ENCODE results near the gene EEPD1.
"Not testable (repeated sequence)": the region's sequence is repeated elsewhere in the genome, so short reads cannot be mapped to it uniquely, and the experiment has no call there.

EEPD1 gene

DNA sequence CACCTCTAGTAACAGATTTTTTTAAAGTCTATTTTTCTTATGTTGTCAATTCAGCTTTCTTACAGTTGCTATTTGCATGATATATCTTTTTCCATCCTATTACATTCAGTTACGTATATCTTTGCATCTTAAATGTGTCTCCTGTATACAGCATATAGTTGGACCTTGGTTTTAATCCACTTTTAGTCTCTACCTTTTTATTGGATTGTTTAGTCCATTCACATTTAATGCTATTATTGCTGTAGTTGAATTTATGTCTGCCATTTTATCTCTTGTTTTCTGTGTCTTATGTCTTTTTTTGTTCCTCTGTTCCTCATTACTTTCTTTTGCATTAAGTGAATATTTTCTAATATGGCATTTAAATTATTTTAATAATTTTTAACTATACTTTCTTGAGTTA, 100.6 kb downstream of the EEPD1 start:
- no peak for DNase-seq (ENCODE audit: low read depth in 1 of 2, low spot score in 1 of 2)

DNA sequence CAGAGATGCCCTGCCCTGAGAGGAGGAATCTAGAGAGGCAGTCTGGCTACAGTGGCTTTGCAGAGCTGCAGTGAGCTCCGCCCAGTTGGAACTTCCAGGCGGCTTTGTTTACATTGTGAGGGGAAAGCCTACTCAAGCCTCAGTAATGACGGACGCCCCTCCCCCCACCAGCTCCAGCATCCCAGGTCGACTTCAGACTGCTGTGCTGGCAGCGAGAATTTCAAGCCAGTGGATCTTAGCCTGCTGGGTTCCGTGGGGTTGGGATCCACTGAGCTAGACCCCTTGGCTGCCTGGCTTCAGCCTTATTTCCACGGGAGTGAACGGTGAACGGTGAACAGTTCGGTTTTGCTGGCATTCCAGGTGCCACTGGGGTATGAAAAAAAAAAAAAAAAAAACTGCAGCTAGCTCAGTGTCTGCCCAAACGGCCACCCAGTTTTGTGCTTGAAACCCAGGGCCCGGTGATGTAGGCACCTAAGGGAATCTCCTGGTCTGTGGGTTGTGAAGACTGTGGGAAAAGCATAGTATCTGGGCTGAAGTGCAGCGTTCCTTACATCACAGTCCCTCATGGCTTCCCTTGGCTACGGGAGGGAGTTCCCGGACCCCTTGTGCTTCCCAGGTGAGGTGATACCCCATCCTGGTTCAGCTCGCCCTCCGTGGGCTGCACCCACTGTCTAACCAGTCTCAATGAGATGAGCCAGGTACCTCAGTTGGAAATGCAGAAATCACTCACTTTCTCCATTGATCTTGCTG, 105.6 kb downstream of the EEPD1 start:
- DNase-seq (ENCODE audit: low read depth in 1 of 2, low spot score in 1 of 2), result not testable (repeated sequence)

GRCh38 chr7:36260481-36260880, 107.4 kb downstream of the EEPD1 start:
- DNase-seq (ENCODE audit: low read depth in 1 of 2, low spot score in 1 of 2), result no peak

GRCh38 chr7:36261019-36261754, 108.1 kb downstream of the EEPD1 start:
- no peak for DNase-seq (ENCODE audit: low read depth in 1 of 2, low spot score in 1 of 2)

DNA sequence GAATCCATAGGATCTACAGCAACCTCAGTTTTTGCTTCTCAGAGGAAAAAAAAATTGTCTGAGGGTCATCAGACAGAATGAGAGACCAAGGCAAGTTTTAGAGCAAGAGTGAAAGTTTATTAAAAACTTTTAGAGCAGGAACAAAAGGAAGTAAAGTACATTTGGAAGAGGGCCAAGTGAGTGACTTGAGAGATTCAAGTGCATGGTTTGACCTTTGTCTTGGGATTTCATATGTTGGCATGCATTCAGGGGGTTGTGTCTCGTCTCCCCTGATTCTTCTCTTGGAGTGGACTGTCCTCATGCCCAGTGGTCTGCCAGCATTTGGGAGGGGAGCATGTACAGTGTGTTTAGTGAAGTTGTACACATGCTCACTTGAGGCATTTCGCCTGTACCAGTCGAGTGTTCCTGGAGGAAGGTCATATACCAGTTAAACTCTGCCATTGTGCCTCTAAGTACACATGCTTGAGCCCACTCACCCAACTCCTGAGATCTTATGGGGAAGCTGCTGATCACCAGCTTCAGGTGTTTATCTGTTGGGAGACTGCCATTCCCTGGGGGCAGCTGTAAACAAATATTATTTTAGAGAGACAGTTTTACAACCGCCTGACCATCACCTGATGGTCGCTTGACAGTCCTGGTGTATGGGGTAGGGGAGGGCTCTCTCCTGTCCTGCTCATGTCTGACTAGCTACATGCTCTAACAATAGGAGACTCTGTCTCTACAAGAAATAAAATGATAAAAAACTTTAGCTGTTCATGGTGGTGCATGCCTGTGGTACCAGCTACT, 109.4 kb downstream of the EEPD1 start:
- DNase-seq (ENCODE audit: low read depth in 1 of 2, low spot score in 1 of 2), result no peak

DNA sequence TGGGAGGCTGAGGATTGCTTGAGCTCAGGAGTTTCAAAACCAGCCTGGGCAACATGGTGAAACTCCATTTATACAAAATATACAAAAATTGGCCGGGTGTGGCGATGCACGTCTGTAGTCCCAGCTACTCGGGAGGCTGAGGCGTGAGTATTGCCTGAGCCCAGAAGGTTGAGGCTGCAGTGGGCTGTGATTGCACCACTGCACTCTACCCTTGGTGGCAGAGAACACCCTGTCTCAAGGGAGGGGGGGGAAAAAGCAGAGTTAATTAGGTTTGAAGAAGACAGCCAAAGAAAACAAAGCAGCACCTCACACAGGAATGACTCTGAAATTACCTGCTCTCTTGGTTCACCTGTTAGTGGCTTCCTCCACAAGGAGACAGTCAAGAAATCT, 110.0 kb downstream of the EEPD1 start:
- DNase-seq (ENCODE audit: low read depth in 1 of 2, low spot score in 1 of 2), result no peak

DNA sequence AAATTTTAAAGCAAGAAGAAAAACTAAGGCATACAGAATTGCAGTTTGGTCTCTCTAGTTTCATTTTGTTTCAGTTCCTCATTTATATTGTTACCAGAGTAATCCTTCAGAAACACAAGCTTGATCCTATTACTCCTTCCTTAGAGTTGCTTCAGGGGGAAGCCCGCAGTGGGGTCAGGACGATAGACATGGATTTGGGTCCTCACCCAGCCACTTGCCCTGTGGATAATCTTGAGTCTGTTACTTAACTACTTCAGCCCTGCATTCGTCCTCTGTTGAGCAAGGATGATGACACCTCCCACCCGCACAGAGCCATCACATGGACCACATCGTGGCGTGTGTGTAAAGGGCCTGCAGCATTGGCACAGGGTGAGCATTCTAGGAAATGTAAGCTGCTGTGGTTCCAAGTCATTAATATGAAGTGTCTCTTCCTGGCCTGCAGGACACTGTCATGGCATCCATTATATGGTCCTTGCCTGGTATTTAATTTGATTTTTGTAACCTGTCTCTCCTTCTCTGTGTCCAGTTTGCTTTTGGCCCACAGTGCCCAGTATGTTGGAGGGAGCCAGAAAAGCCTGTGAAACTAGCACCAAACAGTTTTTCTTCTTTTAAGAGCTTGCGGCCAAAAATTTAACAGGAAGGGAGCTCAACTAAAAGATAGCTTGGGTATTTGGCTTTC, 111.2 kb downstream of the EEPD1 start:
- DNase-seq (ENCODE audit: low read depth in 1 of 2, low spot score in 1 of 2), result no peak

- no peak for DNase-seq (ENCODE audit: low read depth in 1 of 2, low spot score in 1 of 2)
Observed at GRCh38 chr7:36264913-36265516, 112.0 kb downstream of the EEPD1 start.

- no peak for DNase-seq (ENCODE audit: low read depth in 1 of 2, low spot score in 1 of 2)
Observed at GRCh38 chr7:36265680-36266079, 112.6 kb downstream of the EEPD1 start.

DNA sequence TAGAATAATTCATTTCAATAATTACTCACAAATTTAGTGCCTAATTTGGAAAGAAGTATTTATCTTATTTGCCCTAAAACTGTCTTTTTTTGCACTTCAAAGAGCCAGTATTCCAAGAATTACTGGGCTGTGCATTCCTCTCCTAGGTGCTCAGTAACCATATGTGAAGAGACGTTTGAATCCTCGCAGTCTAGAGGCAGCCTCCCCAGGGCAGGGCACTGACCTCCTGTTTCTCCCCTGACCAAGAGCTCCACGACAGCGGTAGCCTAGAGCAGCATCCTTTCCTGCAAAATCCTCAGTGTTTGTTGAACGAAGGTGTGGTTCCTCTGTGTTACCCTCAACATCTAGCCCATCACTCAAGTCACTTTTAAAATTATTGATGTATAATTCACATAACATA, 113.1 kb downstream of the EEPD1 start:
- DNase-seq (ENCODE audit: low read depth in 1 of 2, low spot score in 1 of 2), result no peak

DNA sequence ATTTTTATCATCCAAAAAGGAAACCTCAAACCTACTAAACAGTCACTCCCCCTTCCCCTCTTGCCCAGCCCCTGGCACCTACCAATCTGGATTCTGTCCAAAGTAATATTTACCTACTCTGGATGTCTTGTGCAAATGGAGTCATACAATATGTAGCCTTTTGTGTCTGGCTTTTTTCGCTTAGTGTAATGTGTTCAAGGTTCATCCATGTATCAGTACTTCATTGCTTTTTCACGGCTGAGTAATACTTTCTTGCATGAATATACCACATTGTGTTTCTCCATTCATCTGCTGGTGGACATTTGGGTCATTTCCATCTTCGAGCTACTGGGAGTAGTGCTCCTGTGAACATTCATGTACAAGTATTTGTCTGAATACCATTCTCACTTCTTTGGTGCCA, 113.6 kb downstream of the EEPD1 start:
- no peak for DNase-seq (ENCODE audit: low read depth in 1 of 2, low spot score in 1 of 2)

DNA sequence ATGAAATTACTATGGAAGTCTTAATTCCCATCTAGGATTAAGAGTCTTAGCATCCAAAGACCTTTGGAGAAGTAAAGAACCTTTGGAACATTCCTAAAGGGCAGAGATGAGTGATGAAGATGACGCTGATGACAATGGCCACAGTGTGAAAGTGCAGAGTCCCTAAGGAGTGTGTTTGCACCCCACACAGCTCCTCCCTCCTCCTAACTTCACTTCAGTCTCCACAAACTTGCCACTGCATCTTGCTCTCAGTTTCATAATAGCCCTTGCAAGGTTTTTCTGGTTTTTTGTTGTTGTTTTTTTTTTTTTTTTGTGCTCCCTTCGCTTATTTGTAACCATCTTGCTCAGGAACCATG, 119.1 kb downstream of the EEPD1 start:
- DNase-seq (ENCODE audit: low read depth in 1 of 2, low spot score in 1 of 2), result no peak

DNA sequence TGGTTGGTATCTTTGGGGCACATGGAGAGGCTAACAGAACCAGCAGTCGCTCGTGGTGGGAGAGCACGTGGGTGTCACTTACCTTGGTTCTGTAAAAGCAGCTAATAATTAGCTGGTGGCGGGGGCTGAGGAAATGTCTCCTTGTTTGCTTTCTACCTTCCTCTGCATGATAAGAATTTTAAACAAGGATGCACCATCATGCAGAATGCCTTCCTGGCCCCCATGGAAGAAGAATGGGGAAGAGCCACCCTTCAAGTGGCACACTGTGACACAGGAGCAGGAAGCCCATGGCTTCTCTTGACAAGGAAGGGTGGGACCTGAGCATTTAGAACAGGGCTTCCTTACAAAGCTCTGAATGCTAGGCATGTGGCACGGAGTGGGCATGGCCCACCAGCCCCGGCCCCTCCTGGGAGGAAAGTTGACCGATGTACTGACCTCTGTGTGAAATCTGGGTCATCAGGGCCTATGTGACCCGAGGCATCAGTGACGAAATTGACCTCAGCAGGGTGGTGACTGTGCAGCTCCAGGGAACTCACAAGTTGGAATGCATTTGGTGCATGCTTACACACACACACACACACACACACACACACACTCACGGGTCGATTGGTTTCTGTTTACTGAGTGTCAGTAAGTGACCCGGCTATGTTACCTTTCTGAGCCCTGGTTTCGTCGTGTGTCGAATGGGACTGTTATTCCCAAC, 119.7 kb downstream of the EEPD1 start:
- no peak for DNase-seq (ENCODE audit: low read depth in 1 of 2, low spot score in 1 of 2)

DNA sequence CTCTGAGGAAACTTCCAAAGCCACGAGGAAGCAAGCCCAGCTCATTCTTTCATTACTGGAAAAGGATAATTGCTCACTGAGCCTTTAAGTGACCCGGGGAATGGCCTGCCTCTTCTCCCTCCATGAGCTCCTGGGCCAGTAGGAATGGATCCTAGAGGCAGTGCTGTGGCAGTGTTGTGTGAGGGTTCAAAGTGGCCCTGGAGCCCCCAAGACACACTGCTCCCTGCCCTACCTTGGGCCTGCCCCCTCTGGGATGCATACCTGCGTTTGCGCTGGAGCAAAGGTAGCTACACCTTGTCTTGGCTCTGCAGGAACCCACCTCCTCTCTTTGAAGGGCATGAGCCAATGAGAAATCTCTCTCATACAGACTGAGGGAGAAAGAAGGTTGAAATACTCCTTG, 120.8 kb downstream of the EEPD1 start:
- no peak for DNase-seq (ENCODE audit: low read depth in 1 of 2, low spot score in 1 of 2)

- no peak for DNase-seq (ENCODE audit: low read depth in 1 of 2, low spot score in 1 of 2)
Observed at GRCh38 chr7:36275735-36276284, 122.8 kb downstream of the EEPD1 start.

DNA sequence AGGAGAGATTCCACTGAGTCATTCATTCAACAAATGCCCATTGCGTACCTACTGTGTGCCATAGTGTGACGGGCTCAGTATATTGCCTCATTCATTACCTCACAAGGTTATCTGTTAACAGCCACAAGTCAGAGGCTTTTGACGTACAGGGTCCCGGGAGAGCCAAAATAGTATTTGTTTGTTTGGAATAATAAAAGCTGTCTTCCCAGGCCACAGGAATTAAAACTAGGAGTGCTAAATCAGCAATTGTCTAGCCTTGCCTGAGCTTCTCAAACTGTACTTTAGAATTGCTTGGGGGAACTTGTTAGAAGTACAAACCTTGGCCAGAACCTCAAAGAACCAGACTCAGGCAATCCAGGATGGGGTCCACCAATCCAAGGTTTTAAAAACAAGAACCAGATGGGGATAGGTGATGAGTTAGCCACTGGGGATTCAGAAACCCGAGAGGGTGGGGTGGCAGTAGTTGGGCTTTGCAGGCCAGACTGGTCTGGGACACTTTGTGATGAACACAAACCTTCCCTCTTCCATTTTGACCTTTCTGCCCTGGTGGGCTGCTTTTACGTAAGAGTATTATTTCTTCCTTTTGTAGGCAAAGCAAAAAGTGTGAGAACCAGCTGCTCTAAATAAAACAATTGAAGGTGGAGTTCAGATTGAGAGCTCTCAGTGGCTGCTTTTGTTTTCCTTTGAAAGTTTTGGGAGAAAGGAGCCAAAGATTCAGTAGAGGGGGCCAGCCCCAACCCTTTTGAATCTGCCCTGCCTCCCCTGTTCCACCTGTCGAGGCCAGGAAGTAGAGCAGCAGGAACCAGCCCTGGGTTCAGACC, 123.6 kb downstream of the EEPD1 start:
- no peak for DNase-seq (ENCODE audit: low read depth in 1 of 2, low spot score in 1 of 2)

- no peak for DNase-seq (ENCODE audit: low read depth in 1 of 2, low spot score in 1 of 2)
Observed at GRCh38 chr7:36277249-36277542, 124.1 kb downstream of the EEPD1 start.

DNA sequence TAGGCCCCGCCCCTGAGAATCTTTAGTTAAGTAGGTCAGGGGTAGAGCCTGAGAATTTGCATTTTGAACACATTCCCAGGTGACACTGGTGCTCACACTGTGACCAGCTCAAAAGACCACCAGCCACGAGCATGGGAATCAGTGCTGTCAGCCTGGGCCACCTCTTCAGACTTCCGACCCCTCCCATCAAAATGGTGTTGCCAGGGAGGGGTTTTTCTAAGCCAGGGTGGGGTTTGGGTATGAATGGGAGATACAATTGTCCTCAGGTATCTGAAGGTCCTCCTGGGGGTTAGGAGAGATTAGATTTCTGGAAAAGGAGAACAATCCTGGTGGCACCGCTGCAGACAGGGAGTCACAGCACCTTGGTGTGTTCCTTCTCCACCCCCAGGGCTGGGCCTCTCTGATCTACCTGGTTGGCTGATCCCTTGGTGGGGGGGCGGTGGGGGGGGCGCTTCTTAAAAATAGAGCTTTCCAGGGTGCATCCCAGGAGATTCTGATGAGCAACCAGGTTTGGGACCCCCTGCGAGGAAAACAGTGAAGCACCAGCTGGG, 125.1 kb downstream of the EEPD1 start:
- no peak for DNase-seq (ENCODE audit: low read depth in 1 of 2, low spot score in 1 of 2)

- no peak for DNase-seq (ENCODE audit: low read depth in 1 of 2, low spot score in 1 of 2)
Observed at GRCh38 chr7:36278620-36279172, 125.6 kb downstream of the EEPD1 start.
